Osteoblast (primary cell): Measurements from ENCODE around the gene RNF128. TPM values are rescaled to one million over a fixed set of nuclear protein-coding genes. Genes with fewer than 3 reads are reported as not detected.

Experiments used
- DNase-seq: peaks from one replicate; pipeline ENCODE4 v3.0.0; 2011; ENCODE audit warnings: low spot score, mixed read lengths; ENCODE audit not compliant: insufficient read length; ENCODE audit errors: missing footprints
- H2AFZ ChIP-seq: 2 replicates; pipeline ENCODE4 v1.6.0; 2011; ENCODE audit warnings: mild to moderate bottlenecking, low read length
- H3K27ac ChIP-seq: 2 replicates; pipeline ENCODE4 v1.5.1; 2011; ENCODE audit warnings: mild to moderate bottlenecking, low read depth, low read length, moderate library complexity
- H3K27me3 ChIP-seq: 2 replicates; pipeline ENCODE4 v1.6.0; 2012; ENCODE audit warnings: mild to moderate bottlenecking, control low read depth, inconsistent platforms, low read length, moderate library complexity; ENCODE audit not compliant: insufficient read depth
- H3K36me3 ChIP-seq: 2 replicates; pipeline ENCODE4 v1.5.1; 2011; ENCODE audit warnings: mild to moderate bottlenecking, low read length, control low read depth, moderate library complexity; ENCODE audit not compliant: insufficient read depth
- H3K4me1 ChIP-seq: 2 replicates; pipeline ENCODE4 v1.5.1; 2011; ENCODE audit warnings: mild to moderate bottlenecking, low read length, control low read depth, moderate library complexity; ENCODE audit not compliant: insufficient read depth
- H3K4me2 ChIP-seq: 2 replicates; pipeline ENCODE4 v1.6.0; 2011; ENCODE audit warnings: mild to moderate bottlenecking, low read length; ENCODE audit not compliant: insufficient read depth
- H3K4me3 ChIP-seq: fragments of 200-600 bp; sonication (generic); 3 replicates; pipeline ENCODE4 v1.5.1; 2012; ENCODE audit warnings: mild to moderate bottlenecking, low read length, inconsistent platforms; ENCODE audit not compliant: insufficient read depth
- H3K79me2 ChIP-seq: 2 replicates; pipeline ENCODE4 v1.6.0; 2012; ENCODE audit warnings: mild to moderate bottlenecking, low read length, control low read depth, inconsistent platforms; ENCODE audit not compliant: insufficient read depth
- H3K9me3 ChIP-seq: 2 replicates; pipeline ENCODE4 v1.5.1; 2011; ENCODE audit warnings: low read depth, low read length, control low read depth
- H4K20me1 ChIP-seq: 2 replicates; pipeline ENCODE4 v1.6.0; 2012; ENCODE audit warnings: mild to moderate bottlenecking, low read length, control low read depth; ENCODE audit not compliant: insufficient read depth
- total RNA-seq: library from RNA; depleted of rRNA; stranded (reverse); fragments of >200 nt; gene quantifications from 2 replicates; pipeline ENCODE4 v1.2.3, GENCODE V29; 2012
- TF ChIP-seq, protein P1 (sequence below): IDR thresholded peaks from 2 replicates; pipeline ENCODE4 v1.5.1; 2011; ENCODE audit warnings: mild to moderate bottlenecking, low read depth, low read length, moderate library complexity; ENCODE audit errors: extremely low read depth

The RNF128 gene
- total RNA-seq, 1 donor, result 0.72 TPM

DNA sequence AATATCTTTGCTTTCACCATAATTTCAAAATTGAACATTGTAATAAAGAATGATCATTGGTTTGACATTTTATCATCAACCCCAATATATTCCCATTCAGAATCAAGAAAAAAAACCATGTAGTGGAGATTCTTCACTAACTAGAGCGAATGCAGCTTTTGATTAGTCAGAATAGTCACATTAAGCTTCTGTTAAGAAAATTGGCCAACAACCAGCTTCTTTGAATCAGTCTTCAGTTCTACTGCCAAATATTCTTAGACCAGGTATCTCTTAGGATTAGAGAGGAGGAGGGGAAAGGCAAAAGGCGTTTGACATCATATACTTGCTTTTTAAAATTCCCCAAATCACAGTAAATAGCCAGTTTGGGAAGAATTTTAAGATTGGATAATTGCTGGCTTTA is 53.8 kb downstream of the RNF128 start:
- DNase-seq, result no peak
- H3K27ac ChIP-seq, result no peak overlapping the region
- H2AFZ ChIP-seq, result no peak overlapping the region
- no peaks in the 10 kb centered on the region for H3K36me3 ChIP-seq
- no peaks in the 10 kb centered on the region for H3K9me3 ChIP-seq
- H3K27me3 ChIP-seq, result peaks cover 27% of the 10 kb centered on the region
- H4K20me1 ChIP-seq, result no peaks in the 10 kb centered on the region
- no peaks in the 10 kb centered on the region for H3K4me1 ChIP-seq
- no peaks in the 10 kb centered on the region for H3K79me2 ChIP-seq
- TF ChIP-seq, protein P1, sequence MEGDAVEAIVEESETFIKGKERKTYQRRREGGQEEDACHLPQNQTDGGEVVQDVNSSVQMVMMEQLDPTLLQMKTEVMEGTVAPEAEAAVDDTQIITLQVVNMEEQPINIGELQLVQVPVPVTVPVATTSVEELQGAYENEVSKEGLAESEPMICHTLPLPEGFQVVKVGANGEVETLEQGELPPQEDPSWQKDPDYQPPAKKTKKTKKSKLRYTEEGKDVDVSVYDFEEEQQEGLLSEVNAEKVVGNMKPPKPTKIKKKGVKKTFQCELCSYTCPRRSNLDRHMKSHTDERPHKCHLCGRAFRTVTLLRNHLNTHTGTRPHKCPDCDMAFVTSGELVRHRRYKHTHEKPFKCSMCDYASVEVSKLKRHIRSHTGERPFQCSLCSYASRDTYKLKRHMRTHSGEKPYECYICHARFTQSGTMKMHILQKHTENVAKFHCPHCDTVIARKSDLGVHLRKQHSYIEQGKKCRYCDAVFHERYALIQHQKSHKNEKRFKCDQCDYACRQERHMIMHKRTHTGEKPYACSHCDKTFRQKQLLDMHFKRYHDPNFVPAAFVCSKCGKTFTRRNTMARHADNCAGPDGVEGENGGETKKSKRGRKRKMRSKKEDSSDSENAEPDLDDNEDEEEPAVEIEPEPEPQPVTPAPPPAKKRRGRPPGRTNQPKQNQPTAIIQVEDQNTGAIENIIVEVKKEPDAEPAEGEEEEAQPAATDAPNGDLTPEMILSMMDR, result no peak
- no peak overlapping the region for H3K4me3 ChIP-seq
- no peak overlapping the region for H3K4me2 ChIP-seq

DNA sequence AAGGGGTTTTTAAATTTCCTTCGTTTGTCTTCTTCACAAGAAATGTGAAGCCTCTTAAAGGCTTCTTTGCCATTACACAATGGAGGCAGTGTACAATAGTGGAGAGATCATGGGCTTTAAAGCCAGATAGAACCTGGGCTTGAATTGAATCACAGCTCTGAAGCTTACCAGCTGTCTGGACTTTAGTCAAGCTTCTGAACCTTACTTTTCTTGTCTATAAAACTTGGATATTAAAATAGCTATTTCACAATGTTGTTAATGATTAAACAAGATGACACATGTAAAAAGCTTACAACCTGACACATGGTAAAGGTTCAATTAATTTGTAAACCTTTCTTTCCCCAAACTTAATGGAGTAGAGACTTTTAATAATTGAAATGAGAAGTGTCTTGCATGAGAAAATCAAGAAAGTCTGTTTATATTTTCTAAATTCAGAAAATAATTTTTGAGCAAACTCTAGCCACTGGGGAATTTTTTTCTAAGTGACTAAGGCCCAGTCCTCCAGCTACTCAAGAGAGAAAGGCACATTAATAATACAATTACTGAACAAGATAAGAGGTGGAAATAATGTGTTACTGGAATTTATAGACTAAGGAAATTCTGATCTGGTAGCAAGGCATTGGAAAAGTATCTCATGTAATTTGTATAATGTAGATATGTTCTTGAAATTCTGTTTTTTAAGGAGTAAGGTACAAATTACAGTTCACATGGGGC is 54.3 kb downstream of the RNF128 start:
- no peaks in the 10 kb centered on the region for H3K36me3 ChIP-seq
- H3K9me3 ChIP-seq, result no peaks in the 10 kb centered on the region
- TF ChIP-seq, protein P1, result no peak
- H3K27me3 ChIP-seq, result peaks cover 30% of the 10 kb centered on the region
- DNase-seq, result no peak
- no peaks in the 10 kb centered on the region for H3K79me2 ChIP-seq
- no peak overlapping the region for H2AFZ ChIP-seq
- H3K4me1 ChIP-seq, result no peaks in the 10 kb centered on the region
- H3K27ac ChIP-seq, result no peak overlapping the region
- no peak overlapping the region for H3K4me3 ChIP-seq
- no peak overlapping the region for H3K4me2 ChIP-seq
- no peaks in the 10 kb centered on the region for H4K20me1 ChIP-seq

- no peaks in the 10 kb centered on the region for H3K9me3 ChIP-seq
- no peak overlapping the region for H3K4me3 ChIP-seq
- no peak overlapping the region for H3K4me2 ChIP-seq
- H3K27ac ChIP-seq, result no peak overlapping the region
- DNase-seq, result no peak
- no peaks in the 10 kb centered on the region for H3K4me1 ChIP-seq
- H2AFZ ChIP-seq, result no peak overlapping the region
- H3K27me3 ChIP-seq, result peaks cover 35% of the 10 kb centered on the region
- TF ChIP-seq, protein P1, result no peak
- no peaks in the 10 kb centered on the region for H3K36me3 ChIP-seq
- no peaks in the 10 kb centered on the region for H4K20me1 ChIP-seq
- no peaks in the 10 kb centered on the region for H3K79me2 ChIP-seq
Measured at GRCh38 chrX:106783716-106784115, 57.2 kb downstream of the RNF128 start.

DNA sequence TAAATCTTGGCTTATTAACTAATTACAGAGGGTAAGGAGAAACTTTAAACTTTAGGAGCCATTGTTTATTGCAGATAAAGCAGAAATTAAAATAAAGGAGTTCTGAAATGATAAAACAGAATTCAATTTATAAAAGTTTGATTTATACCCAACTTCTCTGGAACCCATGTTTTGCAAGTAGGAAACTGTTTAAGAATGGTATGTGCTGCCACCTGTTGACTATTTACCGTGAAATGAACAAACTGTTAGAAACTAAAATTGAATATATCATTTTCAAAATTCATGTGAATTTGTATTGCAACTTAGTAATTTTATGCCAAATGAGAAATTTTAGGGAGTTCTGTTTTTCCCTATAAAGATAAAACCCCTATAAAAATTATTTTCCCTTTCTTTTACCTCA is 65.0 kb downstream of the RNF128 start:
- H3K79me2 ChIP-seq, result no peaks in the 10 kb centered on the region
- no peak overlapping the region for H3K27ac ChIP-seq
- TF ChIP-seq, protein P1, result peak; percentile 37
- H3K4me1 ChIP-seq, result no peaks in the 10 kb centered on the region
- H2AFZ ChIP-seq, result no peak overlapping the region
- no peaks in the 10 kb centered on the region for H3K9me3 ChIP-seq
- no peak overlapping the region for H3K4me3 ChIP-seq
- peak; percentile 27 for DNase-seq
- peaks cover 14% of the 10 kb centered on the region for H3K27me3 ChIP-seq
- no peaks in the 10 kb centered on the region for H3K36me3 ChIP-seq
- H3K4me2 ChIP-seq, result no peak overlapping the region
- no peaks in the 10 kb centered on the region for H4K20me1 ChIP-seq
